OCI-LY3 (cell line): ENCODE results near the gene TMEM132A.
"Not testable (repeated sequence)": the region's sequence is repeated elsewhere in the genome, so short reads cannot be mapped to it uniquely, and the experiment has no call there.

ENCODE experiments used
- H2AFZ ChIP-seq: fragments of 200-600, 300-600 bp; shearing (Covaris generic); 2 replicates; pipeline ENCODE4 v1.6.0; 2014; ENCODE audit warnings: antibody characterized with exemption, low read depth, low read length
- H3K27ac ChIP-seq: fragments of 200-600, 300-600 bp; sonication (generic); 2 replicates; pipeline ENCODE4 v1.5.1; 2014; ENCODE audit warnings: mild to moderate bottlenecking, low read length, moderate library complexity, mixed read lengths
- H3K27me3 ChIP-seq: fragments of 200-600, 300-600 bp; sonication (generic); 2 replicates; pipeline ENCODE4 v1.6.1; 2014; ENCODE audit warnings: low read depth, low read length, mixed read lengths
- H3K36me3 ChIP-seq: fragments of 200-600, 300-600 bp; sonication (generic); replicated peaks from 2 replicates; pipeline ENCODE3; 2014; ENCODE audit warnings: low read depth, low read length, mixed read lengths
- H3K4me1 ChIP-seq: fragments of 300-600, 200-600 bp; sonication (generic); 2 replicates; pipeline ENCODE4 v1.6.1; 2014; ENCODE audit warnings: low read length, mixed read lengths
- H3K4me2 ChIP-seq: fragments of 200-600, 300-600 bp; sonication (generic); 2 replicates; pipeline ENCODE4 v1.6.1; 2014; ENCODE audit warnings: low read length, mixed read lengths
- H3K4me3 ChIP-seq: fragments of 300-600, 200-600 bp; sonication (generic); 2 replicates; pipeline ENCODE4 v1.5.1; 2014; ENCODE audit warnings: antibody characterized with exemption, mild to moderate bottlenecking, low read length, moderate library complexity
- H3K79me2 ChIP-seq: fragments of 300-600, 200-600 bp; shearing (Covaris generic); 2 replicates; pipeline ENCODE4 v1.6.1; 2014; ENCODE audit warnings: mild to moderate bottlenecking, low read length, mixed read lengths
- H3K9ac ChIP-seq: fragments of 300-600, 200-600 bp; shearing (Covaris generic); 2 replicates; pipeline ENCODE4 v1.6.0; 2014; ENCODE audit warnings: mild to moderate bottlenecking, low read length, moderate library complexity
- H3K9me3 ChIP-seq: fragments of 200-600, 300-600 bp; shearing (Covaris generic); 2 replicates; pipeline ENCODE4 v1.6.1; 2014; ENCODE audit warnings: low read length, mixed read lengths; ENCODE audit not compliant: insufficient read depth
- H4K20me1 ChIP-seq: fragments of 200-600, 300-600 bp; sonication (generic); 2 replicates; pipeline ENCODE4 v1.6.1; 2016; ENCODE audit warnings: low read length, mixed read lengths; ENCODE audit not compliant: insufficient read depth
- EZH2phosphoT487 ChIP-seq: fragments of 200-600 bp; shearing (Covaris generic); IDR thresholded peaks from 2 replicates; pipeline ENCODE4 v1.6.1; 2018; ENCODE audit warnings: antibody characterized with exemption, mixed run types, low read depth
- TF ChIP-seq, protein P1 (sequence below): fragments of 200-600, 300-600 bp; sonication (generic); IDR thresholded peaks from 2 replicates; pipeline ENCODE4 v1.5.1; 2014; ENCODE audit warnings: antibody characterized with exemption, low read length, low read depth

The TMEM132A gene

DNA sequence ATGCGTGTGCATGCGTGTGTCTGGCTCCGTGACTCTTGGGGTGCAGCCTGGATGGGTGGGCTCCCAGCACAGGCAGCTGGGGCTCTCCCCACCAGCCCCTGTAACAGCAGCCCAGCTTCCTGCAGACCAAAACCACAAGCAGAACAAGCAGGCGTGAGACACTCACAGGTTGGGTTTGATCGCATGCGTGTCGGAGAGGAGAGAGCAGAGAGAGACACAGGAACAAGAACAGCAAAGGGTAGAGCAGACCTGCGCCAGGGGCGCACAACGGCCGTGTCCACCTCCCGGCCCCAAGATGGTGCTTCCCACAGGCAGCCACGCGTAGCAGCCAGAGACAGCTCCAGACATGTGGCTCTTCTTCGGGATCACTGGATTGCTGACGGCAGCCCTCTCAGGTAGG, 47.3 kb downstream of the TMEM132A start, which contains the start of gene CD6:
CD6 (plus strand) TSS at position 161 of the 400 bp plus-strand sequence; CDS start at position 347, 186 bp downstream.
- Histone ChIP-seq H3K9me3 (peaks cover 6% of the 10 kb centered on the region; the same call in 1 of the 2 replicates), H2AFZ (peak within 1 kb of the TSS; percentile 73; the same call in 1 of the 2 replicates), H4K20me1 (no peaks in the 10 kb centered on the region), H3K4me2 (peak within 1 kb of the TSS; percentile 61), H3K27me3 (peaks cover 23% of the 10 kb centered on the region), H3K4me3 (peak within 1 kb of the TSS; percentile 50), H3K27ac (no peak within 1 kb of the TSS), H3K9ac (no peak within 1 kb of the TSS), H3K4me1 (peaks cover 14% of the 10 kb centered on the region), H3K79me2 (no peaks in the 10 kb centered on the region), H3K36me3 (no peaks in the 10 kb centered on the region)
- TF ChIP-seq, protein P1, sequence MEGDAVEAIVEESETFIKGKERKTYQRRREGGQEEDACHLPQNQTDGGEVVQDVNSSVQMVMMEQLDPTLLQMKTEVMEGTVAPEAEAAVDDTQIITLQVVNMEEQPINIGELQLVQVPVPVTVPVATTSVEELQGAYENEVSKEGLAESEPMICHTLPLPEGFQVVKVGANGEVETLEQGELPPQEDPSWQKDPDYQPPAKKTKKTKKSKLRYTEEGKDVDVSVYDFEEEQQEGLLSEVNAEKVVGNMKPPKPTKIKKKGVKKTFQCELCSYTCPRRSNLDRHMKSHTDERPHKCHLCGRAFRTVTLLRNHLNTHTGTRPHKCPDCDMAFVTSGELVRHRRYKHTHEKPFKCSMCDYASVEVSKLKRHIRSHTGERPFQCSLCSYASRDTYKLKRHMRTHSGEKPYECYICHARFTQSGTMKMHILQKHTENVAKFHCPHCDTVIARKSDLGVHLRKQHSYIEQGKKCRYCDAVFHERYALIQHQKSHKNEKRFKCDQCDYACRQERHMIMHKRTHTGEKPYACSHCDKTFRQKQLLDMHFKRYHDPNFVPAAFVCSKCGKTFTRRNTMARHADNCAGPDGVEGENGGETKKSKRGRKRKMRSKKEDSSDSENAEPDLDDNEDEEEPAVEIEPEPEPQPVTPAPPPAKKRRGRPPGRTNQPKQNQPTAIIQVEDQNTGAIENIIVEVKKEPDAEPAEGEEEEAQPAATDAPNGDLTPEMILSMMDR, result no peak
- TF ChIP-seq EZH2phosphoT487, result no peak

DNA sequence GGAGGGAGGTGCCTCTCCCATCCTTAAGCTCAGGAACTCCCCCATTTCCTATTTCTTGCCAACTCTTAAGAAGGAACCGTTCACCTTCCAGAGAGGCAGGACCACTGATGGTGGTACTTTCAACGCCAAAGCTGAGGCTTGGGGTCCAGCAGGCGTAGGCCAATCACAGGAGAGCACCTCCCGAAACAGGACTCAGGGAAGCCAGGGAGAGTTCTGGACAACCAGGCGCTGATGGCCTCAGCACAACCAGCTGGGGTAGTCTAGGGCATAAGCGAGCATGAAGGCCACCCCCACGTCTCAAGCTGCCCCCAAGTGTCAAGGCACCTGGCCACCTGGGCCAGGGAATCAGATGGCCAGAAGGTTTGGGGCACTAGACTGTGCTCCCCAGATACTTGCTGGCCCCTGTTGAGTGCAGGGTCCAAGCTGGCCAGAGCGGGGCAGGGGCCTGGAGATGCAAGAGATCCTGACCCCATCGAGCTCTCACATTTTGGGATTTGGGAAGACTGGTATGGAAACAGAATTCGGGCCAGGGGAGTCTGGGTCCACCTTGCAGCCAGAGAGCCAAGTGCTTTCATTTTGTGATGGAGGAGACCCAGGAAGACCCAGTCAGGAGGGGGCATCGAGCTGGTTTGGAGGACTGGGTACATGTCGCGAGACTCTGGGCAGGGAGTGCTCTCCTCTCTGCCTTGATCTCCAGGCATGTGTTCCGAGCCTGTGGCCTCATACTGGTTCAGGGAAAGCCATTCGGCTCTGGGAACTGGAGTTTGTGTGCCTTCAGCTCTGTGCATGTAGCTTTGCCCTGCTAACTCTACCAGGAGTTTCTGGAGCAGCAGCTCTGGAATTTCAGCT, 48.1 kb downstream of the TMEM132A start:
- H3K4me3 ChIP-seq, result no peak overlapping the region
- peaks cover 14% of the 10 kb centered on the region for H3K4me1 ChIP-seq
- no peak for TF ChIP-seq EZH2phosphoT487
- TF ChIP-seq, protein P1, result no peak
- no peak overlapping the region for H3K27ac ChIP-seq
- H3K36me3 ChIP-seq, result no peaks in the 10 kb centered on the region
- no peak overlapping the region for H3K4me2 ChIP-seq
- no peaks in the 10 kb centered on the region for H3K79me2 ChIP-seq
- no peaks in the 10 kb centered on the region for H4K20me1 ChIP-seq
- peaks cover 6% of the 10 kb centered on the region; the same call in 1 of the 2 replicates for H3K9me3 ChIP-seq
- no peak overlapping the region for H2AFZ ChIP-seq
- H3K27me3 ChIP-seq, result peaks cover 23% of the 10 kb centered on the region
- H3K9ac ChIP-seq, result no peak overlapping the region

- no peak for TF ChIP-seq EZH2phosphoT487
- TF ChIP-seq, protein P1, result no peak
- no peaks in the 10 kb centered on the region for H3K36me3 ChIP-seq
- H3K4me1 ChIP-seq, result peaks cover 14% of the 10 kb centered on the region
- H3K27me3 ChIP-seq, result peaks cover 23% of the 10 kb centered on the region
- no peak overlapping the region for H3K9ac ChIP-seq
- H3K27ac ChIP-seq, result no peak overlapping the region
- no peak overlapping the region for H2AFZ ChIP-seq
- H3K4me2 ChIP-seq, result no peak overlapping the region
- H3K79me2 ChIP-seq, result no peaks in the 10 kb centered on the region
- no peaks in the 10 kb centered on the region for H4K20me1 ChIP-seq
- no peaks in the 10 kb centered on the region for H3K9me3 ChIP-seq
- no peak overlapping the region for H3K4me3 ChIP-seq
These were observed 49.4 kb downstream of the TMEM132A start for GRCh38 chr11:60973699-60974098.

DNA sequence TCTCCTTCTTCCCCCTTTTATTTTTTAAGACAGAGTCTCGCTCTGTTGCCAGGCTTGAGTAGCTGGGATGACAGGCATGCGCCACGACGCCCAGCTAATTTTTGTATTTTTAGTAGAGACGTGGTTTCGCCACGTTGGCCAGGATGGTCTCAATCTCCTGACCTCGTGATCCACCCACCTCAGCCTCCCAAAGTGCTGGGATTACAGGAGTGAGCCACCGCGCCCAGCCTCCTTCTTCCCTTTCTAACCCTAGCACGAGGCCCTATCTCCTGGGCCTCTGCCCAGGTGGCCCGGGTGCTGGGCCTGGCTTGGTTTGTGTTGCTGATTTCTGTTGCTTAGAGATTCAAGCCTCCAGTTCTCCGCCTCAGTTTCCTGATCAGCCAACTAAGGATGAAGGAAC, 50.1 kb downstream of the TMEM132A start:
- Histone ChIP-seq H3K27me3 (peaks cover 27% of the 10 kb centered on the region), H3K4me1 (peaks cover 14% of the 10 kb centered on the region)
- not testable (repeated sequence) for H3K9me3 ChIP-seq, H3K36me3 ChIP-seq, H2AFZ ChIP-seq, H3K4me3 ChIP-seq, H3K27ac ChIP-seq, H3K79me2 ChIP-seq, H3K4me2 ChIP-seq, H4K20me1 ChIP-seq, H3K9ac ChIP-seq
